ENCODE data around the gene APOBEC3G.
A peak's percentile ranks its signal among the peaks of the same experiment; 100 is the strongest.

APOBEC3G gene

DNA sequence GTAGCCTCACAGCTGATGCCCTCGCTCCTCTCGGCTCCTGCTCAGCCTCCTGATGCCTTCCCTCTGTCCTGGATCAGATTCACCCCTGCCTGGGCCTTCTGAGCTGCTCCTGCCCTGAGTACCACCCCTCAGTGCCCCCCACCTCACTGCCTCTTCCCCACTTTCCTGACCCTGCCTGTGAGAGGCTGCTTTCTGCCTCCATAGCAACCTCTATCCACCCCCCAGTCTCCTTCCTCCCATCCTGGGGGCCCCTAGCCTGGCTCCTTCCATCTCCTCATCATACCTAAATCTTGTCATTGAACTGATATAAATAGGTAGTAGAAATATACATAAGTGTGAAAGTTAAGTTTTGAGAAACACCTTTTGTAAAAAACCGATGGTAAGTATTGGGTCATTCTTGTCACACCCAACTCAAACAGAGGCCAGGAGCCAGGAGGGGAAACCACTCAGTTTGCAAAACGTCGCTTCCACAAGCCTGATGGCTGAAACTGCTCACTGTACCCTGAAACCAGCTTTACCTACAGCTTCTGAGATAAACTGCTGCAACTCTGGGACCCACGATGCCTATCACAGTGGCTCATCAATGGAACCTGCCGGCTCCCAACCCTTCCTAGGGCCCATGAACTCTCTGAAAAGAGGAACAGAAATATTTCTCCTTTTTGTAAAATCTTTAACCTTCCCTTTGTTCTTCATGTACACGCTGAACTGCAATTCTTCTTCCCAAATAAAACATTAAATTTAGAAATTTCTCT is 15.2 kb downstream of the APOBEC3G start:
- DNase-seq (ENCODE audit: extremely low spot score), result no peak
- ChIA-PET POLR2A (no interaction called here), CTCF (no interaction called here)
- TF ChIP-seq SUZ12 (IDR thresholded peaks at IDR 0.05) (no peak), ARNT (IDR thresholded peaks at IDR 0.05) (no peak), BHLHE40 (IDR thresholded peaks at IDR 0.05; ENCODE audit: borderline replicate concordance) (no peak), LEF1 (IDR thresholded peaks at IDR 0.05; ENCODE audit: borderline replicate concordance) (no peak), L3MBTL2 (conservative IDR thresholded peaks at IDR 0.05) (no peak), FOXM1 (IDR thresholded peaks at IDR 0.05; ENCODE audit: borderline replicate concordance) (no peak), FOXK2 (IDR thresholded peaks at IDR 0.05) (no peak), ZNF384 (IDR thresholded peaks at IDR 0.05) (no peak), NFRKB (IDR thresholded peaks at IDR 0.05) (no peak), TARDBP (IDR thresholded peaks at IDR 0.05) (no peak), SP1 (IDR thresholded peaks at IDR 0.05) (no peak), CTBP1 (IDR thresholded peaks at IDR 0.05; ENCODE audit: borderline replicate concordance) (no peak), FOXA1 (IDR thresholded peaks at IDR 0.05) (no peak), HDGF (IDR thresholded peaks at IDR 0.05; ENCODE audit: borderline replicate concordance) (no peak), ELF4 (IDR thresholded peaks at IDR 0.05) (no peak)
- TF ChIP-seq, protein P1, sequence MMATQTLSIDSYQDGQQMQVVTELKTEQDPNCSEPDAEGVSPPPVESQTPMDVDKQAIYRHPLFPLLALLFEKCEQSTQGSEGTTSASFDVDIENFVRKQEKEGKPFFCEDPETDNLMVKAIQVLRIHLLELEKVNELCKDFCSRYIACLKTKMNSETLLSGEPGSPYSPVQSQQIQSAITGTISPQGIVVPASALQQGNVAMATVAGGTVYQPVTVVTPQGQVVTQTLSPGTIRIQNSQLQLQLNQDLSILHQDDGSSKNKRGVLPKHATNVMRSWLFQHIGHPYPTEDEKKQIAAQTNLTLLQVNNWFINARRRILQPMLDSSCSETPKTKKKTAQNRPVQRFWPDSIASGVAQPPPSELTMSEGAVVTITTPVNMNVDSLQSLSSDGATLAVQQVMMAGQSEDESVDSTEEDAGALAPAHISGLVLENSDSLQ (IDR thresholded peaks at IDR 0.05), result no peak

DNA sequence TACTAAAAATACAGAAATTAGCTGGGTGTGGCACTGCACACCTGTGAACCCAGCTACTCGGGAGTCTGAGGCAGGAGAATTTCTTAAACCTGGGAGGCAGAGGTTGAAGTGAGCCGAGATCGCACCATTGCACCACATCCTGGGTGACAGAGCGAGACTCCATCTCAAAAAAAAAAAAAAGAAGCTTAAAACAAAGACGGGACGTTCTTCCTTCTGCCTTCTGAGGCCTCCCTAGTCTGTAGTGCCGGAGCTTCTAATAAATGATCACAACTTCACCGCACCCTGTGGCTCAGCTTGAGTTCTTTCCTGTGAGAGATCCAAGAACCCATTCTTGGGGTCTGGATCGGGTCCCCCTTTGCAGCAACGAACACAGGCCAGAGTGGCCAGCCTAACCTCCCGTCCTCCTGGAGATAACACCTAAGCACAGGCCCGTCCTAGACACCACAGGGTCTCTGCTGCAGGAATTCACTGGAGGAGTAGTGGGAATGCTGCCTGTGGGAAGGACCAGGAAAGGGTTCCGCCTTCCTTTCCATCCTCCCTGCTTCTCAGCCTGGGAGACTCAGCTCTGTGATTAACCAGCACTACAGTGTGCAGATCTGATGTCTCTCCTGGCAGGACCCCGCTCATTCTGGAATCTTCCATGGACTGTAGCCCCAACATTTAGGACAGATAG is 17.8 kb downstream of the APOBEC3G start:
- POLR2A ChIA-PET, result no interaction called here
- CTCF ChIA-PET, result interaction anchor here (0.6 kb wide), 1 partner anchor 26 kb away, joined by 3 read pairs; no protein-coding TSS in a partner anchor
- no peak for DNase-seq (ENCODE audit: extremely low spot score)
- no peak for TF ChIP-seq CTBP1 (IDR thresholded peaks at IDR 0.05; ENCODE audit: borderline replicate concordance)
- TF ChIP-seq, protein P1 (IDR thresholded peaks at IDR 0.05), result no peak
- no peak for TF ChIP-seq HDGF (IDR thresholded peaks at IDR 0.05; ENCODE audit: borderline replicate concordance)
- TF ChIP-seq FOXM1 (IDR thresholded peaks at IDR 0.05; ENCODE audit: borderline replicate concordance), result no peak
- no peak for TF ChIP-seq NFRKB (IDR thresholded peaks at IDR 0.05)

DNA sequence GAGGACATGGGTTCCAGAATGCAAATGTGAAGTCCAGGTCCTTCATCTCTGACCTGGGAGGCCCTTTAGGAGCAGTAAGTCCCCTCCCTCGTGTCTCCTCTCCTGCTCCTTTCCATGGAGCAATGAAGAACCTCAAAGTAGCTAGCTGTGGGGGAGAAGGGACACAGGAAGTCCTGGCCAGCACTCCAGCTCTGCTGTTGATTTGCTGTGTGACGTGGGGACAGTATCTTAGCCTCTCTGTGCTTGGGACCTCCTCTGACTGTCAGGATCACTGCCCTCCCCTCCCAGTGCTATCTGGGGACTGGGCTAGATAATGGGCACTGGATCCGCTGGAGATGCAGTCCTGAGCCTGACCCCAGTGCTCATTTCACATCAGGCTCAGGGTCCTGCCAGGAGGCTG is 18.9 kb downstream of the APOBEC3G start:
- no peak for DNase-seq (ENCODE audit: extremely low spot score)
- CTCF ChIA-PET, result no interaction called here
- no peak for TF ChIP-seq FOXK2 (IDR thresholded peaks at IDR 0.05)
- TF ChIP-seq LEF1 (IDR thresholded peaks at IDR 0.05; ENCODE audit: borderline replicate concordance), result no peak
- TF ChIP-seq HDGF (IDR thresholded peaks at IDR 0.05; ENCODE audit: borderline replicate concordance), result no peak
- TF ChIP-seq FOXA1 (IDR thresholded peaks at IDR 0.05), result no peak
- no peak for TF ChIP-seq ELF4 (IDR thresholded peaks at IDR 0.05)
- no peak for TF ChIP-seq NFRKB (IDR thresholded peaks at IDR 0.05)
- TF ChIP-seq BHLHE40 (IDR thresholded peaks at IDR 0.05; ENCODE audit: borderline replicate concordance), result no peak
- no peak for TF ChIP-seq ZNF384 (IDR thresholded peaks at IDR 0.05)
- no peak for TF ChIP-seq L3MBTL2 (conservative IDR thresholded peaks at IDR 0.05)
- no peak for TF ChIP-seq SP1 (IDR thresholded peaks at IDR 0.05)
- TF ChIP-seq, protein P1 (IDR thresholded peaks at IDR 0.05), result no peak
- no peak for TF ChIP-seq CTBP1 (IDR thresholded peaks at IDR 0.05; ENCODE audit: borderline replicate concordance)
- TF ChIP-seq TARDBP (IDR thresholded peaks at IDR 0.05), result no peak
- no peak for TF ChIP-seq SUZ12 (IDR thresholded peaks at IDR 0.05)
- TF ChIP-seq ARNT (IDR thresholded peaks at IDR 0.05), result no peak
- TF ChIP-seq FOXM1 (IDR thresholded peaks at IDR 0.05; ENCODE audit: borderline replicate concordance), result no peak
- POLR2A ChIA-PET, result no interaction called here

DNA sequence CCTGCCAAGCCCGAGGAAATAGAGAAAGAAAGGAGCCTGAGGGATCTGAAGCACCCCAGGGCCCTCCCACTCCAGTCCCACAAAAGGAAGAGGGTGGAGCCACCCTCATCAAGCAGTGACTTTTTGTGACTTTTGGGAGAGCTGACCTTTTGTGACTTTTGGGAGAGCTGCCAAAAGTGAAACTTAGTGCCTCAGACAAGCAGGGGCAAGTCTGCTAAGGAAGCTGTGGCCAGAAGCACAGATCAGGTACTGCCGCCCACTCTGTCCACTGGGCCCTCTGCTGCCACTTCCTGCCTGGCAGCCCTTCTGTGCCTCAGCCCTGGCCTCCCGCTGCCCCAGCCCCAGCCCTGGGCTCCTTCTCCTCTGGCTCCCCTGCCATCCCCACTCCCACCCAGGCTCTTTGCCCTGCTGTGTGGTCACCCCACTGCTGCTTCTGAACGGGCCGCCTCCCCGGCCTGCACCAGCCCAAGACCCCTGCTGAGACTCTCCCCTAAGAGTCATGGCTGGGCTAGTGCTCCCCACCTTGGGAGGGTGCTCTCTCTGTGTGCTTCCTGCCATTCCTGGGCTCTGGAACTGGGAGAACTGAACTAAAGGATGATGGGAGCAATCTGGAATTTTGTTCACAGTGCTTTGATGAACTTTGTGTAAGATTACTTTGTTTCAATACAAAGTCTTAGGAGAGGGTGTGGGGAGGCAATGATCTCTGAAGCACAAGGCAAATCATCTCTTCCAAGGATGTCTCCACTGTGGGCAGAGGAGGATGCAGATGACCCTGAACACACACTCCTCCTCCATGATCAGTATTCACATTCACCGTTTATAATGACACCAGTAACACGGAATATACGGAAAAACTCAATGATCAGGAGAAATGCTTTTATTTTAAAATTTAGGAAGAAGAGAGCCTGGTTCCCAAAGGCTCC is 20.3 kb downstream of the APOBEC3G start, which contains the start of gene APOBEC3H:
Gene APOBEC3H (plus strand): TSS at position 147 of the 923 bp plus-strand sequence. CDS start 3,035 bp downstream, outside the sequence.
- ChIA-PET CTCF (no interaction called here), POLR2A (no interaction called here)
- no peak for DNase-seq (ENCODE audit: extremely low spot score)
- TF ChIP-seq FOXM1 (IDR thresholded peaks at IDR 0.05; ENCODE audit: borderline replicate concordance), result no peak
- TF ChIP-seq SP1 (IDR thresholded peaks at IDR 0.05), result no peak

DNA sequence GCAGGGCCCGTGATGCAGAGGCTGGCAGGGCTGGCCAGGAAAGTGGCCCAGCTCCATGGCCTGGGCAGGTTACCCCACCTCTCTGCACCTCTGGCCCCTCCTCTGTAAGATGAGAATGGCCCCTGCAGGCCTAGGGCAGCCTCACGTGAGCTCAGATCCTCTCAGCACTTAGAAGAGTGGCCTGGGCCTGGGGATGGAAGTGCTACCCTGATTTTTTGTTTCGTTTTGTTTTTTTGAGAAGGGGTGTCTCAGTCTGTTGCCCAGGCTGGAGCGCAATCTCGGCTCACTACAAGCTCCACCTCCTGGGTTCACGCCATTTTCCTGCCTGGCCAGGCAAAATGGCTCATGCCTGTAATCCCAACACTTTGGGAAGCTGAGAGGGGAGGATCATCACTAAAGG is 21.0 kb downstream of the APOBEC3G start:
- peak; percentile 9 for DNase-seq (ENCODE audit: extremely low spot score)
- TF ChIP-seq LEF1 (IDR thresholded peaks at IDR 0.05; ENCODE audit: borderline replicate concordance) (no peak), SP1 (IDR thresholded peaks at IDR 0.05) (no peak), ELF4 (IDR thresholded peaks at IDR 0.05) (no peak), CTBP1 (IDR thresholded peaks at IDR 0.05; ENCODE audit: borderline replicate concordance) (no peak), HDGF (IDR thresholded peaks at IDR 0.05; ENCODE audit: borderline replicate concordance) (no peak), ZNF384 (IDR thresholded peaks at IDR 0.05) (no peak), FOXM1 (IDR thresholded peaks at IDR 0.05; ENCODE audit: borderline replicate concordance) (no peak), FOXA1 (IDR thresholded peaks at IDR 0.05) (no peak), ARNT (IDR thresholded peaks at IDR 0.05) (no peak), BHLHE40 (IDR thresholded peaks at IDR 0.05; ENCODE audit: borderline replicate concordance) (no peak), FOXK2 (IDR thresholded peaks at IDR 0.05) (no peak), L3MBTL2 (conservative IDR thresholded peaks at IDR 0.05) (no peak), TARDBP (IDR thresholded peaks at IDR 0.05) (no peak), NFRKB (IDR thresholded peaks at IDR 0.05) (no peak), SUZ12 (IDR thresholded peaks at IDR 0.05) (no peak)
- TF ChIP-seq, protein P1 (IDR thresholded peaks at IDR 0.05), result no peak
- ChIA-PET POLR2A (interaction anchor here (1.5 kb wide), 1 partner anchor 13 kb away, joined by 3 read pairs; no protein-coding TSS in a partner anchor), CTCF (interaction anchor here (1.1 kb wide), 1 partner anchor 23 kb away, joined by 5 read pairs; no protein-coding TSS in a partner anchor)

Measured in HEK293T (cell line).